Measurements from ENCODE around the gene KIFAP3.

KIFAP3 gene

GRCh38 chr1:169900571-169900970, 173.9 kb downstream of the KIFAP3 start:
- no peak overlapping the region for H3K27ac ChIP-seq

GRCh38 chr1:169899519-169900217, 174.8 kb downstream of the KIFAP3 start:
- no peak overlapping the region for H3K27ac ChIP-seq
- TF ChIP-seq CTCF (conservative IDR thresholded peaks at IDR 0.05): no peak
- no peak for TF ChIP-seq ZFX (IDR thresholded peaks at IDR 0.05)

More at GRCh38 chr1:169900571-169900970, 173.9 kb downstream of the KIFAP3 start:
- TF ChIP-seq ZFX (IDR thresholded peaks at IDR 0.05): no peak
- no peak for TF ChIP-seq CTCF (conservative IDR thresholded peaks at IDR 0.05)

GRCh38 chr1:169896013-169896412, 178.5 kb downstream of the KIFAP3 start:
- H3K27ac ChIP-seq: no peak overlapping the region
- no peak for TF ChIP-seq ZFX (IDR thresholded peaks at IDR 0.05)
- no peak for TF ChIP-seq CTCF (conservative IDR thresholded peaks at IDR 0.05)

- peak overlapping the region; percentile 99 for H3K27ac ChIP-seq
- TF ChIP-seq CTCF (conservative IDR thresholded peaks at IDR 0.05) (no peak), ZFX (IDR thresholded peaks at IDR 0.05) (no peak)
Observed at GRCh38 chr1:169894424-169895145, 179.9 kb downstream of the KIFAP3 start.

- TF ChIP-seq CTCF (conservative IDR thresholded peaks at IDR 0.05) (no peak), ZFX (IDR thresholded peaks at IDR 0.05) (no peak)
- H3K27ac ChIP-seq: peak within 1 kb of the TSS; percentile 99
Observed at GRCh38 chr1:169893645-169894423, 180.7 kb downstream of the KIFAP3 start, which contains the start of gene SCYL3. Gene SCYL3 (minus strand): TSS chr1:169893896. CDS start chr1:169888840, 5,056 bp downstream.

- TF ChIP-seq ZFX (IDR thresholded peaks at IDR 0.05) (peak; percentile 61), CTCF (conservative IDR thresholded peaks at IDR 0.05) (no peak)
- H3K27ac ChIP-seq: peak overlapping the region; percentile 99
Observed at GRCh38 chr1:169892927-169893644, 181.4 kb downstream of the KIFAP3 start.

Measured in C4-2B (cell line).